H54 (cell line): ENCODE measurements around the gene OR51G1.
"Not testable (repeated sequence)": the region's sequence is repeated elsewhere in the genome, so short reads cannot be mapped to it uniquely, and the experiment has no call there.

ENCODE experiments used
- DNase-seq: peaks from one replicate; pipeline ENCODE4 v3.0.0; 2011; ENCODE audit warnings: low spot score, mixed read lengths; ENCODE audit not compliant: insufficient read length
- FAIRE-seq: peaks from 3 replicates; lab custom pipeline; 2011; peaks lifted over from hg19 to GRCh38; lab: Jason Lieb, UNC
- POLR2A ChIP-seq: IDR thresholded peaks from 2 replicates; pipeline ENCODE4 v1.6.1; 2011; ENCODE audit warnings: low read depth, mild to moderate bottlenecking, low read length

Gene OR51G1

GRCh38 chr11:4924239-4924638 is at the start of gene OR51G1:
OR51G1 (minus strand) TSS chr11:4924339; CDS start chr11:4924339, 0 bp downstream.
- no peak for TF ChIP-seq POLR2A
- no peak for FAIRE-seq
- no peak for DNase-seq

GRCh38 chr11:4962816-4963215 is 38.7 kb upstream of the OR51G1 start:
- no peak for FAIRE-seq
- DNase-seq: no peak

GRCh38 chr11:4960877-4961276 is 36.7 kb upstream of the OR51G1 start:
- TF ChIP-seq POLR2A: no peak
- FAIRE-seq: peak; percentile 41
- DNase-seq: no peak

More at GRCh38 chr11:4962816-4963215, 38.7 kb upstream of the OR51G1 start:
- TF ChIP-seq POLR2A: no peak

GRCh38 chr11:4957396-4957795 is 33.3 kb upstream of the OR51G1 start:
- FAIRE-seq (no peak), DNase-seq (no peak)
- no peak for TF ChIP-seq POLR2A

- FAIRE-seq, DNase-seq: not testable (repeated sequence)
Measured at GRCh38 chr11:4955613-4956012, 31.5 kb upstream of the OR51G1 start, which contains the start of gene OR51A2. OR51A2 (minus strand) TSS chr11:4955713; CDS start chr11:4955713, 0 bp downstream.

- TF ChIP-seq POLR2A: no peak
- no peak for FAIRE-seq
- no peak for DNase-seq
Measured at GRCh38 chr11:4947505-4947904, 23.4 kb upstream of the OR51G1 start, which contains the start of gene OR51A4. OR51A4 (minus strand) TSS chr11:4947605; CDS start chr11:4947100, 505 bp downstream.

GRCh38 chr11:4936745-4937144 is 12.6 kb upstream of the OR51G1 start:
- DNase-seq: no peak
- TF ChIP-seq POLR2A: no peak
- no peak for FAIRE-seq

GRCh38 chr11:4932751-4933150 is 8.6 kb upstream of the OR51G1 start:
- DNase-seq (no peak), FAIRE-seq (no peak)
- TF ChIP-seq POLR2A: no peak

- FAIRE-seq (no peak), DNase-seq (no peak)
- TF ChIP-seq POLR2A: no peak
Measured at GRCh38 chr11:4926608-4927007, 2.5 kb upstream of the OR51G1 start.

- TF ChIP-seq POLR2A: no peak
- FAIRE-seq: no peak
- no peak for DNase-seq
Measured at GRCh38 chr11:4922304-4922703, 1.8 kb downstream of the OR51G1 start.

GRCh38 chr11:4921796-4922195 is 2.3 kb downstream of the OR51G1 start:
- no peak for DNase-seq
- TF ChIP-seq POLR2A: no peak
- FAIRE-seq: no peak

- FAIRE-seq: no peak
- no peak for TF ChIP-seq POLR2A
- no peak for DNase-seq
Measured at GRCh38 chr11:4919250-4919649, 4.9 kb downstream of the OR51G1 start, which contains the start of gene OR51G2. OR51G2 (minus strand) TSS chr11:4919350; CDS start chr11:4915663, 3,687 bp downstream.

- TF ChIP-seq POLR2A: no peak
- DNase-seq: no peak
- no peak for FAIRE-seq
Measured at GRCh38 chr11:4916581-4916980, 7.6 kb downstream of the OR51G1 start.

GRCh38 chr11:4903484-4903883 is 20.7 kb downstream of the OR51G1 start, which contains the start of gene OR51A7:
OR51A7 (plus strand) TSS chr11:4903783; CDS start chr11:4907370, 3,587 bp downstream.
- FAIRE-seq: no peak
- no peak for TF ChIP-seq POLR2A
- no peak for DNase-seq

- TF ChIP-seq POLR2A: no peak
- DNase-seq (peak; percentile 13), FAIRE-seq (peak; percentile 97)
Measured at GRCh38 chr11:4891996-4892640, 32.0 kb downstream of the OR51G1 start.
